ENCODE data around the gene TMEM117.

The TMEM117 gene

GRCh38 chr12:44331269-44331668, 495.4 kb downstream of the TMEM117 start:
- H2AFZ ChIP-seq (ENCODE audit: low read depth, low read length), result no peak overlapping the region
- no peaks in the 10 kb centered on the region for H3K4me1 ChIP-seq (ENCODE audit: low read length)
- no peaks in the 10 kb centered on the region for H3K27me3 ChIP-seq (ENCODE audit: low read depth, low read length)
- H3K36me3 ChIP-seq (replicated peaks; ENCODE audit: low read depth, low read length), result no peaks in the 10 kb centered on the region
- no peak overlapping the region for H3K4me2 ChIP-seq (ENCODE audit: low read length)
- H3K79me2 ChIP-seq (ENCODE audit: low read length), result no peaks in the 10 kb centered on the region
- H3K4me3 ChIP-seq (ENCODE audit: low read length), result no peak overlapping the region
- TF ChIP-seq EZH2phosphoT487 (IDR thresholded peaks at IDR 0.05; ENCODE audit: low read depth) (no peak), CTCF (IDR thresholded peaks at IDR 0.05; ENCODE audit: low read depth, low read length) (no peak)
- H3K9ac ChIP-seq (ENCODE audit: low read length), result no peak overlapping the region
- no peak overlapping the region for H3K27ac ChIP-seq (ENCODE audit: low read length)
- no peaks in the 10 kb centered on the region for H4K20me1 ChIP-seq (ENCODE audit: insufficient read depth, low read length)
- no peaks in the 10 kb centered on the region for H3K9me3 ChIP-seq (ENCODE audit: insufficient read depth, low read length)

GRCh38 chr12:44334347-44334746, 498.5 kb downstream of the TMEM117 start:
- Histone ChIP-seq H3K9ac (ENCODE audit: low read length) (no peak overlapping the region), H3K27me3 (ENCODE audit: low read depth, low read length) (no peaks in the 10 kb centered on the region), H2AFZ (ENCODE audit: low read depth, low read length) (no peak overlapping the region), H3K4me2 (ENCODE audit: low read length) (no peak overlapping the region), H3K9me3 (ENCODE audit: insufficient read depth, low read length) (no peaks in the 10 kb centered on the region), H3K27ac (ENCODE audit: low read length) (no peak overlapping the region), H4K20me1 (ENCODE audit: insufficient read depth, low read length) (no peaks in the 10 kb centered on the region), H3K79me2 (ENCODE audit: low read length) (no peaks in the 10 kb centered on the region), H3K4me1 (ENCODE audit: low read length) (no peaks in the 10 kb centered on the region), H3K4me3 (ENCODE audit: low read length) (no peak overlapping the region), H3K36me3 (replicated peaks; ENCODE audit: low read depth, low read length) (no peaks in the 10 kb centered on the region)
- TF ChIP-seq EZH2phosphoT487 (IDR thresholded peaks at IDR 0.05; ENCODE audit: low read depth) (no peak), CTCF (IDR thresholded peaks at IDR 0.05; ENCODE audit: low read depth, low read length) (no peak)

GRCh38 chr12:44335030-44335429, 499.1 kb downstream of the TMEM117 start:
- Histone ChIP-seq H3K4me3 (ENCODE audit: low read length) (no peak overlapping the region), H3K9me3 (ENCODE audit: insufficient read depth, low read length) (no peaks in the 10 kb centered on the region), H3K9ac (ENCODE audit: low read length) (no peak overlapping the region), H3K27ac (ENCODE audit: low read length) (no peak overlapping the region), H2AFZ (ENCODE audit: low read depth, low read length) (no peak overlapping the region), H3K4me1 (ENCODE audit: low read length) (no peaks in the 10 kb centered on the region), H3K27me3 (ENCODE audit: low read depth, low read length) (no peaks in the 10 kb centered on the region), H3K79me2 (ENCODE audit: low read length) (no peaks in the 10 kb centered on the region), H3K36me3 (replicated peaks; ENCODE audit: low read depth, low read length) (no peaks in the 10 kb centered on the region), H3K4me2 (ENCODE audit: low read length) (no peak overlapping the region), H4K20me1 (ENCODE audit: insufficient read depth, low read length) (no peaks in the 10 kb centered on the region)
- no peak for TF ChIP-seq EZH2phosphoT487 (IDR thresholded peaks at IDR 0.05; ENCODE audit: low read depth)
- no peak for TF ChIP-seq CTCF (IDR thresholded peaks at IDR 0.05; ENCODE audit: low read depth, low read length)

- no peaks in the 10 kb centered on the region for H3K27me3 ChIP-seq (ENCODE audit: low read depth, low read length)
- no peaks in the 10 kb centered on the region for H3K4me1 ChIP-seq (ENCODE audit: low read length)
- no peaks in the 10 kb centered on the region for H3K36me3 ChIP-seq (replicated peaks; ENCODE audit: low read depth, low read length)
- H3K4me3 ChIP-seq (ENCODE audit: low read length), result no peak overlapping the region
- no peaks in the 10 kb centered on the region for H3K9me3 ChIP-seq (ENCODE audit: insufficient read depth, low read length)
- no peak overlapping the region for H2AFZ ChIP-seq (ENCODE audit: low read depth, low read length)
- TF ChIP-seq EZH2phosphoT487 (IDR thresholded peaks at IDR 0.05; ENCODE audit: low read depth), result no peak
- TF ChIP-seq CTCF (IDR thresholded peaks at IDR 0.05; ENCODE audit: low read depth, low read length), result no peak
- no peak overlapping the region for H3K9ac ChIP-seq (ENCODE audit: low read length)
- H3K79me2 ChIP-seq (ENCODE audit: low read length), result no peaks in the 10 kb centered on the region
- H3K4me2 ChIP-seq (ENCODE audit: low read length), result no peak overlapping the region
- H4K20me1 ChIP-seq (ENCODE audit: insufficient read depth, low read length), result no peaks in the 10 kb centered on the region
- H3K27ac ChIP-seq (ENCODE audit: low read length), result no peak overlapping the region
Observed at GRCh38 chr12:44336577-44336976, 500.7 kb downstream of the TMEM117 start.
